GM12874 (cell line): ENCODE results near the gene MEGF8.

Experiments used
- TF ChIP-seq, protein P1 (sequence below): IDR thresholded peaks from 2 replicates; pipeline ENCODE4 v1.5.1; 2011; ENCODE audit warnings: low read depth, mild to moderate bottlenecking, control low read depth, low read length, moderate library complexity; ENCODE audit not compliant: insufficient read depth

MEGF8 gene

DNA sequence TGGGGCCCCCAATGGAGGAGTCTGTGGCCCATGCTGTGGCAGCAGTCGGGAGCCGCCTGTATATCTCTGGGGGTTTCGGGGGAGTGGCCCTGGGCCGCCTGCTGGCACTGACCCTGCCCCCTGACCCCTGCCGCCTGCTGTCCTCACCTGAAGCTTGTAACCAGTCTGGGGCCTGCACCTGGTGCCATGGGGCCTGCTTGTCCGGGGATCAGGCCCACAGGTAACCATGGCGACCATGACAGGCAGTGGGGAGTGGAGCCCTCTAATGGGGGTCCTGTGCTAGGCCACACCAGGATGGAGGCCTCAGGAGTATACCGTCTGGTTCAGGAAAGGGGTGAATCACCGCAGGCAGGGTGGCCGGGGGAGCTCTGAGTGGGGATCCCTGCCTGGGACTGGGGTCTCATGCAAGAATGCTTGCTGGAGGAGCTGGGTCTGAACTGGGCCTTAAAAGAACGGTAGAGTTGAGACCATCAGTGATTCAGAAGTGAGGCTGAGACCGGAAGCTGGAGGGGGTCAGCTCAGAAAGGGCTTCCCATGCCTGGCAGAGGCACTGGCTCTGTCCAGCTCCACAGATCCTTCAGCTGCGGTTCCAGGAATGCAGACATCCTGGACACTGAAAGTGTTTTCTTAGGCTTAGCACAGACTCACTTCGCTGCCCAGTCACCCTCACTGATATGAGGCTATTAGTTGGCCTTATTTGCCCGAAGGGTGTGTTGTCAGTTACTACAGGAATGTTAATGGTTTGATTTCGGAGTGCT lies 35.5 kb downstream of the MEGF8 start:
- TF ChIP-seq, protein P1, sequence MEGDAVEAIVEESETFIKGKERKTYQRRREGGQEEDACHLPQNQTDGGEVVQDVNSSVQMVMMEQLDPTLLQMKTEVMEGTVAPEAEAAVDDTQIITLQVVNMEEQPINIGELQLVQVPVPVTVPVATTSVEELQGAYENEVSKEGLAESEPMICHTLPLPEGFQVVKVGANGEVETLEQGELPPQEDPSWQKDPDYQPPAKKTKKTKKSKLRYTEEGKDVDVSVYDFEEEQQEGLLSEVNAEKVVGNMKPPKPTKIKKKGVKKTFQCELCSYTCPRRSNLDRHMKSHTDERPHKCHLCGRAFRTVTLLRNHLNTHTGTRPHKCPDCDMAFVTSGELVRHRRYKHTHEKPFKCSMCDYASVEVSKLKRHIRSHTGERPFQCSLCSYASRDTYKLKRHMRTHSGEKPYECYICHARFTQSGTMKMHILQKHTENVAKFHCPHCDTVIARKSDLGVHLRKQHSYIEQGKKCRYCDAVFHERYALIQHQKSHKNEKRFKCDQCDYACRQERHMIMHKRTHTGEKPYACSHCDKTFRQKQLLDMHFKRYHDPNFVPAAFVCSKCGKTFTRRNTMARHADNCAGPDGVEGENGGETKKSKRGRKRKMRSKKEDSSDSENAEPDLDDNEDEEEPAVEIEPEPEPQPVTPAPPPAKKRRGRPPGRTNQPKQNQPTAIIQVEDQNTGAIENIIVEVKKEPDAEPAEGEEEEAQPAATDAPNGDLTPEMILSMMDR = no peak

DNA sequence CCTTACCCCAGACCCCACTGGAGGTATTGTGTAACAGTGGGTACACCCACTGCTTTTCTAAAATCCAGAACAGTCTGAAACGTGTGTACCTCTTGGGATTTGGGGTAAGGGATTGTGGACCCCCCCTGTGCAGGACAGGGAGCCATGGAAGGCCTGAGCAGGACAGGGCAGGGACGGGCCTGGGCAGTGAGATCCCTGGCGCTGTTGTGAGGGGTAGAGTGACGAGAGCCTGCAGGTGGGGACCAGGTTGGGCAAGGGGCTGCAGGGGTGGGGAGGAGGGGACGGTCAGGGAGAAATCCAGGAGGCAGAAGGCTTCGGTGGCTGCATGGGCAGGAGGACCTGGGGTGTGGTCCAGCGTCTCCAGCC lies 36.1 kb downstream of the MEGF8 start:
- TF ChIP-seq, protein P1 = no peak

DNA sequence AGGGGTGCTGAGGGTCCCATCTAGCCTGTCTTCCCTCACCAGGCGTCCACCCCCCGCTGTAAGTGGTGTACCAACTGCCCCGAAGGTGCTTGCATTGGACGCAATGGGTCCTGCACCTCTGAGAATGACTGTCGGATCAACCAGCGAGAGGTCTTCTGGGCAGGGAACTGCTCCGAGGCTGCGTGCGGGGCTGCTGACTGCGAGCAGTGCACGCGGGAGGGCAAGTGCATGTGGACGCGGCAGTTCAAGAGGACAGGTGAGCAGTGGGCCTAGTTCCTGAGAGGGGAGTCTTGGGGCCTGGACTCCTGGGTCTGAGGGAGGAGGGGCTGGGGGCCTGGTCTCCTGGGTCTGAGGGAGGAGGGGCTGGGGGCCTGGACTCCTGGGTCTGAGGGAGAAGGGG lies 36.9 kb downstream of the MEGF8 start:
- TF ChIP-seq, protein P1 = no peak

DNA sequence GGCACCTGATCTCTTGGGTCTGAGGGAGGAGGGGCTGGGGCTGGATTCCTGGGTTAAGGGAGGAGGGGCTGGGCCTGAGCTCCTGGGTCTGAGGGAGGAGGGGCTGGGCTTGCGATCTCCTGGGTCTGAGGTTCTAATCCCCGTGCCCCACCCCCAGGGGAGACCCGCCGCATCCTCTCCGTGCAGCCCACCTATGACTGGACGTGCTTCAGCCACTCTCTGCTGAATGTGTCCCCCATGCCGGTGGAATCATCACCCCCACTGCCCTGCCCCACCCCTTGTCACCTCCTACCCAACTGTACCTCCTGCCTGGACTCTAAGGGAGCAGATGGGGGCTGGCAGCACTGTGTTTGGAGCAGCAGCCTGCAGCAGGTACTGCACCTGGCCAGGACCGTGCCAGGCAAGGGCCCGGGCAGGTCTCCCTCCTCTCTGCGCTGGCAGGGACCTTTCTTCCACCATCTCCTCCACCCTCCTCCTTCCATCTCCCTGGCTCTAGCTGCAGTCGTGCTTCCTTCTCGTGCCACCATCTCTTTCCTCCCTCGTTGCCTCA lies 37.5 kb downstream of the MEGF8 start:
- TF ChIP-seq, protein P1 = no peak

DNA sequence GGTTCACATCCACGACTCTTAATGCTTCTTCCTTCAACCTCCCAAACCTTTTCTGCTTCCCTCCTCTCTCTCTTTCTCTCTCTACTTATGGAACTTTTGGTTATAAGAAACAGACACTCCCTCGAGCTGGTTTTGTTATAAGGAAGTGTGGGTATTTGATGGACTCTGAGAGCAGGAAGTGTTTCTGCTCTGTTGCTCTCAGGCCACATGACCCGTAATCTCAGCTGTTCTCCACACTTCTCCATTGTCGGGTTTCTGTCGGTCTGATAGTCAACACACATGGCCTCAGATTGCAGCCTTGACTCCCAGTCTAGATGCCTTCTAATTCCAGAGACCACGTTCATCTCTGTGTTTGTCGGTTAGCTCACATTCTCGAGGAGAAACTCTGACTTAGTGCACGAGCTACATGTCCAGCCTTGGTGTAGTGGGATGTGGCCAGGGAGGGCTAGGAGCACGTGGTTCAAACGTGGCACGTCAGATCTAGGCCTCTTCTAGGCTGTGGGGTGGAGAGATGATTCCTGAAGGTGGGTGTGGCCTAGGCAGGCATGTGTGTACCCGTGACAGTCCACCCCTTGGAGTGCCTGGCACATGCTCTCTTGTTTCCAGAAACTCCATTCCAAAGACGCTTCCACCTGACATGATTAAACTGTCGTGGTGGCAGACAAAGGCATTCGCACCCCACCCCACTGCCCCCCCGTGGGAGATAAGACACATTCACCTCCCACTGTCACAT lies 38.3 kb downstream of the MEGF8 start:
- TF ChIP-seq, protein P1 = no peak

DNA sequence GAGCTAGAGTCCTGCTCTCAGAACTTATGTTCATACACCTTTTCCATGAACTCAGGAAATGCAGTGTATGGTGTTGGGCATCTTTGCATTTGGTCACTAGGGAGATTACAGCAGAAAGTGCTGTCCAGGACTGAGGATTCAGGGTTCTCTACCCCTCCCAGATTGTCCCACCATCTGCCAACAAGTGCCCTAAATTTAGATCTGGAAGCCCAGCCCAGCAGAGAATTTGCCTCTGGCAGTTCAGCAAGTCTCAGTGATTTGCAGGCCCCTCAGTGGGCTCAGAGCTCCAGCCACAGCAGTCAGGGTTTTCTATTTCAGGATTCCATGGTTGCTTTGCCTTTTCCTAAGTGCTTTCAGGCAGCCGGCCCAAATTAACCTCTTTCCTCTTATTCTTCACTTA lies 41.2 kb downstream of the MEGF8 start:
- TF ChIP-seq, protein P1 = no peak

DNA sequence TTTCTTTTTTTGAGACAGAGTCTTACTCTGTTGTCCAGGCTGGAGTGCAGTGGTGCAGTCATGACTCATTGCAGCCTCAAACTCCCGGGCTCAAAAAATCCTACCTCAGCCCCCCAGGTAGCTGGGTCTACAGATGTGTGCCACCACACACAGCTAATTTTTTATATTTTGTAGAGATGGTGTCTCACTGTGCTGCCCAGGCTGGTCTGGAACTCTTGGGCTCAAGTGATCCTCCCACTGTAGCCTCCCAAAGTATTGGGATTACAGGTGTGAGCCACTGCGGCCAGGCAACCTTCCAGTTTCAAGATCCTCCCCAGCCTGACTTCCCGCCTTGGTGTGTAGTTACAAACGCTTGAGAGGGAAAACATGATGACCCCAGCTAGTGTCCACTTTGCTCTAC lies 42.5 kb downstream of the MEGF8 start:
- TF ChIP-seq, protein P1 = no peak
